GM18951 (cell line): ENCODE data around the gene SEPTIN7.

Source experiments
- POLR2A ChIP-seq: IDR thresholded peaks from 4 replicates; pipeline ENCODE4 v1.6.1; 2011; ENCODE audit warnings: mild to moderate bottlenecking; ENCODE audit not compliant: insufficient read length, insufficient read depth; ENCODE audit errors: extremely low read depth
- in situ Hi-C: fragments of 300-500 bp; cut with MboI; formaldehyde crosslinking; loops from one replicate; pipeline ENCODE4 v1.12.0; 2022; ENCODE audit warnings: low sequenced_read_pairs, mixed read lengths, inconsistent platforms; ENCODE audit not compliant: unreplicated experiment

The SEPTIN7 gene

GRCh38 chr7:35802649-35803048 lies 1.8 kb downstream of the SEPTIN7 start:
- no peak for TF ChIP-seq POLR2A
- in situ Hi-C loops, result no loop called here

GRCh38 chr7:35804231-35804970 lies 3.5 kb downstream of the SEPTIN7 start:
- no peak for TF ChIP-seq POLR2A
- in situ Hi-C loops, result no loop called here

- in situ Hi-C loops, result no loop called here
- no peak for TF ChIP-seq POLR2A
Observed at GRCh38 chr7:35805876-35806275, 5.0 kb downstream of the SEPTIN7 start.

- in situ Hi-C loops, result loop anchor here (10.0 kb wide), 1 partner anchor 102 kb away; no protein-coding TSS in a partner anchor
- no peak for TF ChIP-seq POLR2A
Observed at GRCh38 chr7:35816514-35816913, 15.7 kb downstream of the SEPTIN7 start.

GRCh38 chr7:35817181-35817580 lies 16.3 kb downstream of the SEPTIN7 start:
- TF ChIP-seq POLR2A, result no peak
- in situ Hi-C loops, result loop anchor here (10.0 kb wide), 1 partner anchor 102 kb away; no protein-coding TSS in a partner anchor

- TF ChIP-seq POLR2A, result no peak
- in situ Hi-C loops, result loop anchor here (10.0 kb wide), 1 partner anchor 103 kb away; no protein-coding TSS in a partner anchor
Observed at GRCh38 chr7:35817930-35818329, 17.1 kb downstream of the SEPTIN7 start.

GRCh38 chr7:35818513-35818912 lies 17.7 kb downstream of the SEPTIN7 start:
- no peak for TF ChIP-seq POLR2A
- in situ Hi-C loops, result loop anchor here (10.0 kb wide), 1 partner anchor 104 kb away; no protein-coding TSS in a partner anchor

GRCh38 chr7:35819310-35819709 lies 18.5 kb downstream of the SEPTIN7 start:
- in situ Hi-C loops, result loop anchor here (10.0 kb wide), 1 partner anchor 105 kb away; no protein-coding TSS in a partner anchor
- TF ChIP-seq POLR2A, result no peak

- TF ChIP-seq POLR2A, result no peak
- in situ Hi-C loops, result loop anchor here (10.0 kb wide), 1 partner anchor 105 kb away; no protein-coding TSS in a partner anchor
Observed at GRCh38 chr7:35819954-35820703, 19.3 kb downstream of the SEPTIN7 start.

GRCh38 chr7:35820858-35821257 lies 20.0 kb downstream of the SEPTIN7 start:
- in situ Hi-C loops, result no loop called here
- TF ChIP-seq POLR2A, result no peak

GRCh38 chr7:35823440-35823839 lies 22.6 kb downstream of the SEPTIN7 start:
- in situ Hi-C loops, result no loop called here
- TF ChIP-seq POLR2A, result no peak

GRCh38 chr7:35825974-35826373 lies 25.1 kb downstream of the SEPTIN7 start:
- in situ Hi-C loops, result no loop called here
- TF ChIP-seq POLR2A, result no peak

GRCh38 chr7:35826751-35827150 lies 25.9 kb downstream of the SEPTIN7 start:
- no peak for TF ChIP-seq POLR2A
- in situ Hi-C loops, result no loop called here

GRCh38 chr7:35828817-35829216 lies 28.0 kb downstream of the SEPTIN7 start:
- in situ Hi-C loops, result no loop called here
- TF ChIP-seq POLR2A, result no peak

GRCh38 chr7:35831208-35831607 lies 30.4 kb downstream of the SEPTIN7 start:
- in situ Hi-C loops, result no loop called here
- no peak for TF ChIP-seq POLR2A
